HG03066 (cell line): ENCODE data around the gene PDZRN4.

Source experiments
- ATAC-seq: cut with Tn5 transposase; IDR thresholded peaks from one replicate; pipeline ENCODE4 v1.9.1; 2021; ENCODE audit warnings: low read depth; ENCODE audit not compliant: unreplicated experiment

PDZRN4 gene

DNA sequence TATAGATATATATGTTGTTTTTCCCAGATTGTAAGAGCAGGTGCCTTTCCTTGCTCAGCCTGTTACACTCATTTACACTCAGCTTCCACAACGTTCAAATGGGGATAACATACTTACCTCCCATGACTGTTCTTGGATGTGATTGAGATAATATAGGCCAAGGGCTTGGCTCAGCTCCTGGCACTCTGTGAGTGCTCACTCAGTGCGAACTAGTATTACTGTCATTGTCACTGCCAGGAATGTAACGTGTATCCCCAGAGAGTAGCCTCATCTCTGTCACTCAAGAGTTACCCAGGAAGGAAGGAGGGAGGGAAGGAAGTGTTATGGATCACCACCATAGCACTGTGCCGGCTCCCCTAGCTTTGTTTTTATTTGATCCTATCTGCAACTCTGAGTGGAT, 307.9 kb downstream of the PDZRN4 start:
- no peak for ATAC-seq

DNA sequence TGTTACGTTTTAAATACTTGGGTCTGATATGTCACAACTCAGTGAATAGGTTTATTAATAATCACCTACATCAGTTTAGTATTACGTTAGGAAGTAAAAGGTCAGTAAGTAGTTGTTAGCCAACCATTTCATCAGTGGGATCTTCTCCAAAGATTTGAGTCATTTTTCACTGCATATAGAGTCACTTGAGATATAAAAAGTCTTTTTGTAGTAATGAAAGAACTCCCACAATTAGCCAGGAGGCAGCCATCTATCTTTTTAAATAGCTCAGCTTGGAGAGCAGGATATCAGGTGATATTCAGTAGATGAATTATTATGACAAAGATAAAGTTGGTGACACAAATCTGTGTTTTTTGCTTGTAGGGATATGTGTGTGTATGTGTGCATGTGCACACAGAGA, 309.3 kb downstream of the PDZRN4 start:
- ATAC-seq = no peak

DNA sequence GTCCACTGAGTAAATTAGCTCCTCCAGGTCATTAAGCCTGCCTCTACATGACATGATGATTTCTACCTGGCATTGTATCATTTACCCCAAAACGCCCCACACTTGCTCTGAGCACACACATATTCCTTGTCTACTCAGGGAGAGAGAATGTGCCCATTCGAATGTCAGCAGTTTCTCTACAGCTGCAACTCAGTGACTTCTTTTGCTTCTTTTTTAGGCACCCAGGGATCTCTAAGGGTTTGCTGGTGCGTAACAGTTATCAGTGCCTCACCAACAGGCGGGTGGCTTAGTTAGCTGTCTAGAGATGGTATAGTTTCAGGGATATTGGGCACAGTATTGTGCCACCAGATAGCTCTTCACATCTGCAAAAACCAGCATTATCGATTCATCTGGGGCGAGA, 316.9 kb downstream of the PDZRN4 start:
- no peak for ATAC-seq

DNA sequence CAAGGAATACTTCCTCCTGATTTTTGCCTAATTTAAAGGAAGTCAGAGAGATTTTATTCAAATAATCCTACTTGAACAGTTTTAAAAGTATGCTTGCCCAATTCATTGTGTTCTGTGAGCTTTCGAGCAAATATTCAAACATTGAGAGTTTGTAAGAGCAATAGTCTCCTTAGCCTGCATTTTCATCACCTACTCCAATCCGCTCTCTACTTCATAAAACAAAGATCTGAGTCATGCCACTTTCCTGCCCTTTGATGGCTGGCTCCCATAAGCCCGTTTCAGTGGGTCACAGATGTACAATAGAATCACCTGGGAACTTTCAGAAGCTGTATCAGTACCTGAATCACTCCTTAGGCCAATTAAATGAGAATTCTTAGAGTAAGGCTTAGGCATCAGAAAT, 319.2 kb downstream of the PDZRN4 start:
- no peak for ATAC-seq

DNA sequence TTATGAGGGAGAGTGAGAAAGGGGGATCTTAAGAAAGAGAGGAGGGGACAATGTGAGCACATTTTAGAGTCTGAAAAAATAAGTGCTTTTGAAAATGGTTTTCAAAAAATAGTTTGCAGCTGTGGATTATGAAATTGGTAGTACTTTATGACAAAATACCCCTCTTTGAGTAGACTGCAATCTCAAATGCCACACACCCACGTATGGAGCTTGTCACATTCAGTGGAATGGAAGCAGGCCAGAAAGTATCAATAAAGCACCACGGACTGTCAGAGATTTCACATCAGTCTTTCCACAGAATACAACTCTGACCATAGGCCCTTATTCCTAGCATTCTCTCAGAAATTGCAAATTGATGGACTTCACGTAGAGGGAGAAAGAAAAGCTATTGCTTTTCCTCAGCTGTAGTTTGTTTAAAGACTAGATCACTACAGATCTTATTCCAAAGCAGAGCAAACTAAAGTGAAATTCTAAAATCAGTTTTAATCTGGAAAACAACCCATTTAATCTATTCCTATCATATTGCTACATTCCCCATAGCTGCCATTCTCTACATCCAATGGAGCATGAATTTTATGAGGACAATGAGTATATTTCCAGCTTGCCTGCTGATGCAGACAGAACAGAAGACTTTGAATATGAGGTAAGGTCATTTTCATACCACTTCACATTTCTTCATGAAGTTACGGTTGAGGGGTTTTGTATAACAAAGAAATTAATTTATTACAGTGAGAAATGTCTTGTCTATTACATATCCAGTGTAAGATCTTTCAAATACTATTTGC, 321.3 kb downstream of the PDZRN4 start:
- ATAC-seq = no peak

DNA sequence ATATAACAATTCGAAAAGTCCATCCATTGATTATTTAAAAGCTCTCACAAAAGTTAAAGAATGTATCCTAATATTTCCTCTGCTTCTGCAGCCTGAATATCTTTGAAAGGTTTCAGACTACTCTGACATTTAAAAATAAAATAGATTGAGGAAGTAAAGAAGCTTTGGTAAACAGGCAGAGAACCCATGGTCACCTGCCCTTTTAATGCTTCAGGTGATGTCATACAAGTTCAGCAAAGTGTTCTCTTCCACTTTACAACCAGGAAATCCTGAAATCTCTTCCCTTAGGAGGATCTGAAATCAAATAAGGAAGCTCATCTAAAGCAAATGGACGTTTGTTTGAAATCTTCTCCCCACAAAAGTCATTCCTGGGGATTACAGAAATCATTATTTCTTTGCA, 322.4 kb downstream of the PDZRN4 start:
- ATAC-seq = no peak

DNA sequence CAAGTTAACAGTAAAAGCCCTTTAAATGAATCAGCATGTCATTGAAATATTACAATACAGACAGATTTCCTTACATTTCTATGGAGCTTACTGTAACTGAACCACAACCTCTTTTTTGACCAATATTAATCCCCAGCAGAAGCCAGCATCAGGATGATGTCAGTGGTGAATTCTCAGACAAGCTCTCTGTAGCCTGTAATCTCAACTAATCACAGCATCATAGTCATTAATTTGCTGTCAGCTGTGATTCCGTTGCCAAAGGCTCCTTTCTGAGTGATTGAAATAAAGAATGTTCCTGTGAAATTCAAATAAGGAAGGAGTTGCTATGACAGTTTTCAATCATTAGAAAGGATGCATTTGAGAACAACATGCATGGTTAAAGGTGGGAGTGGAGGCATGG, 323.1 kb downstream of the PDZRN4 start:
- no peak for ATAC-seq

DNA sequence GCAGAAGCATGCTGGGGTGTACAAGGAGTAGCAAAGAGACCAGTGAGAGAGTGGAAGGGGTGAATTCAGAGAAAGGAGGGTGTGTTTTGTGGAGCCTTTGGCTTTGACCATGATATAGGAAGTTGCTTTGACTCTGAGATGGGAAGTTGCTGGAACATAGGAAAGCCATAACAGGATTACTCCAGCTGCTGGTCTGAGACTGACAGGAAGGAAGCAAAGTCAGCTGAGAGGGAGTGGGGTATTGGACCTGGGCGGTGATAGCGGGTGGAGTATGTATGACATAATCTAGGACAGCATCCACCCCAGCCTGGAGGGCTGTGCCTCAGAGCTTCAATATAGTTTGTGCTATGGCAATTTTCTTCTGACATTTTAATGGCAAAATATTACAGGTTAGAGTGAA, 324.4 kb downstream of the PDZRN4 start:
- no peak for ATAC-seq

DNA sequence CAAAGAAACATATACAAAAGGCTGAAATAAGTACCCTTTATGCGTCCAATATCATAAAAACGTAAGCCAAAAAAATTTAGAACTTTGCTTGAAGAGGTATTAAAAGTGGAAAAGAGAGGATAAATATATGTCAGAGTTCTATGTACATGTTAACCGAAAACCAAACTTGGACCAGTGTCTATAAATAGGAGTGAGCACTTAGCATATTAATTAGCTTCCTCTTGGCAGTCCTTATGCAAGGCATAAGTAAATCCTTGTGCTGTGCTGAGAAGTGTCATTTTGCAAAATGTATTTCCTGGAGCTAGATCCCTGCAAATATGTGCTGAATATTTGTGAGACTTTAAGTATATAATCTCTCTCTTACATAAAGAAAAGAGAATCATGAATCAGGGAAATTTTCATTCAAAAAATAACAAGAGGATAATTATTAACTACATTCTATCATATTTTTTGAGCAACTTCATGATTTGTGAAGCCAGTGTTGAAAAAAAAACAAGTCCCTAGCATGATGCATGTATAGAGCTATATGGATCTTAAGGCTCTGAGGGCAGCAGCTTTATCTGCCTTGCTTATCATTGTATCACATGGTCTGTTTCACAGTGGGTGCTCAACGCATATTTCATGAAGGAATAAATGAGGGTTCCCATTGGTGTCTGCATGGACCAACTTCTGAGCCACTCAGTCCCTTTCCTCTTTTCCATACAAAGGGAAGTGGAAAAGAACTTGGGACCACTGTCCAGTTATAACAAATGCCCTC, 326.1 kb downstream of the PDZRN4 start:
- ATAC-seq = no peak

DNA sequence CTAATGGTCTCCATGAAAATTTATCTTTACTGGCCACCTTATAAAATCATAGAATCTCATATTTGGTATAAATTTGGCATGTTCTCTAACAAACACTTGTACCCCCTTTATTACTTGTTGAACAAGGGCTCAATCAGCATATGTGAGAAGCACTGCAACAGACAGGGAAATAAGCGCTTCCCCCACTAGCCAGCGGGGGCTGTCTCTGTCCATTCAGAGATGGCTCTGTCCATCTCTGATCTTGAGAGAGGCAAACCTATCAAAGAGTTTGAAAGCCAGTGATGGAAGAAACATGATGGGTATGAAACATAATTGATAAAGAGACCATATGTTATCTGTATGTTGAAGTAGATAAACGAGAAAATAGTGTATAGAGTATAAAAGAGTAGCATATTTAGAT, 326.8 kb downstream of the PDZRN4 start:
- no peak for ATAC-seq

DNA sequence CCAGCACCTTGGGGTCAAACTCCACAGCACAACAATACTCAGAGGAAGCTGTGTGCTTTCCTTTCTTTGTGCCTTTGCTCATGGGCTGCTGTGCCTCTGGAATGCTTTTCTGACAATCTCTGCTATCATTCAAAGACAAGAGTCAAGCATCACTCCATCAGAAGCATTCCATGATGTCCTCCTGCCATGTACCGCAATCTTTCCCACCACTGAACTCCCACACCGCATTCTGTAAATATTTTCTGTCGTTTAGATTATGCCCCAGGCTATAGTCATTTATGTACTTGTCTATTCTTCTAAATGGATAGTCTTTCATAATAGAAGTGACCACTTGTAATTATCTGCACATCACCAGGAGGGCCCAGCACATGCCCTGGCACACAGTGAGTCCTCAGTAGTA, 327.8 kb downstream of the PDZRN4 start:
- no peak for ATAC-seq

DNA sequence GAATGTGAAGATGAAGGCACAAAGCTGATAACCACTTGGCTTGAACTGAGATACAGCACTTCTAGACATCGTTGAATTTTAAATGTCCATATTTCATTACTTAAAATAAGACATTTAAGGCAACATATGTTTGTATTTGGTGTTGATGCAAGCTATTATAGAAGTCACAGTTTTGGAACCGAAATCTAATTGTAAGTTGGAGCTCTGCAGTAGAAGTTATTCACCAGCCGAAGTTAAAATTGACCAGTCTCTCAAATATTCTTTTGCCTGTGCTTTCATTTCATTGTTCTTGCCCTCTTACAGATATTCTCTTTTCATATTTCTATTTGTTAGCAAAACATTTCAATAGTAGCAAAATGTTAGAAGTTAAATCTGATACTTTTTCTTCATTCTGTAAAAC, 332.7 kb downstream of the PDZRN4 start:
- ATAC-seq = no peak

DNA sequence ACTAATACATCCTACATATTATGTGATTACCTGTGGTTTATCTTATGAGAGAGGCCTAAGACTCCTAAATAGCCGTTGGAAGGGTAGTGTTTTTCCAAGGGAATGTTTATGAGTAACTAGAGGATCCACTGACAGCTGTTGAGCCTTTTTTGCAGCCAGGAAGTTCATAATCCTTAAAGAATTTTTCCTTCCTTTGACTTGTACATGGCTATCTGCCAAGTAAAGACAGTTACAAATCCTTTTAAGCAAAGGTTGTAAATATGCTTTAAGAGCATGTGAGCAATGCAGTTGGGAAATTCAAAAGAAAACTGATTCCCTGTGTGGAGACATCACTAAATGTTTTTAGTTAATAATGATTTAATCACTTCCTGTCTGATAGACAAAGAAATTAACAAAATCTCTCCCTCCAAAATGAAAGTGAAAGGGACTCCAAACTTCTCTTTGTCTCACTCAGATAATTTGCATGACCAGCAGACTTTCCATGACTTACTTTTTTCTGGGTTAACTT, 333.8 kb downstream of the PDZRN4 start:
- ATAC-seq = peak; percentile 67

DNA sequence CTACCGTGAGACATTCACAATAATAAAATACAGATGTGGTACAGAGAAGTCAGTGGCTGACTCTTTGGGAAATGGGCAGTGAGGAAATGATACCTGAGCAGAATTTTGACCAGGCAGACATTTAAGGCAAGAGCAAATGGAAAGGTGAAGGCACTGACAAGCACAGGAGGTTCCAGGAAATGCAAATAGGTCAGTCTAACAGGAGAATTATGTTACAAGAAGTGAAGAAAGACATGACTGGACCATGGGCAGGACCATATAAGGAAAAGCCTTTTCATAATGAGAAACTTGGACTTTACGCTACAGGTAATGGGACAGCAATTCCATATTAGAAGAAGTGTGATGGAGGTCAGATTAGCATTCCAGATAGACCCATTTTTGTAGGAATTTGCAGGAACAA, 338.9 kb downstream of the PDZRN4 start:
- no peak for ATAC-seq

DNA sequence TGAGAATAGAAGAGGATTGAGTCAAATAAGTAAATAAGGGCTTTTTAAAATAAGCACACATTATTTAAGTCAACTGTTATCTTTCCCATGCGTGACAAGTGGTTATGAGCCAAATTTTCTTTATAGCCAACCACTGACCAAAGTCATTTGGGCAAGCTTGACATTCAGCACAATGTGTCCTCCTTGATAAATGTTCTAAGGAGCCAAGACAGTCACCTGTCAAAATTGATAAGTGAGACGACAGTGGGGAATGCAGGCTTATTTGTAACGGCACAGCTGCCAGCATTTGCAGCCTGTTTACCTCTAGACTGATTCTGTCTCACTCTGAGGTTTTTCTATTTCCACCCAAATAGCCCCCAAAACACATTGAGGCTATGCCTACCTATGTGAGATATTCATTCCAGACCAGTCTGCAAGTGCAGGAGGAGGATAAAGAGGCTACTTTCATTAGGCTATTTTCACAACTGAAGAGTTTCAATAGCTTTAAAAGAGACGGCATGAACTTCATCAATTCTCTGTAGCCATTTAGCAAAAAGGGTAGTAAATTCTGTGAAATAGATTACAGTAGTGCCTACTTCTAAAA, 339.5 kb downstream of the PDZRN4 start:
- no peak for ATAC-seq

DNA sequence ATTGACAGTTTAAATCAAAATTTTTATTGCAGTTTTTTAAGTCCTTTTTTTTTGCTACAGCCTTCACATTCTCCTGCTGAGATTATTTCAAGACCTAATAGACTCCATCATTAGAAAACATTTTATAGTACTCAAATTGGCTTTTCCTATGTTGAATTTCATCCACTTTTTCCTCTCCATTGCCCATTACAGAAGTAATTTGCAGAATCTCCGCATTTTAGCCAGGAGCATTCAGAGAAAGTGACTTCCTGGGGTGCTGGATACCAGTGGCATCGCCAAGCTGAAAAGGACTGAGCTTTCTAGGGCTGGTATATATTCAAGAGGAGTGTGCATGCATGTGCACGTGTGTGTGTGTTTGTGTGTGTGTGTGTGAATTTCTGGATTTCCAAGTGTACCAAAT, 340.8 kb downstream of the PDZRN4 start:
- ATAC-seq = no peak

DNA sequence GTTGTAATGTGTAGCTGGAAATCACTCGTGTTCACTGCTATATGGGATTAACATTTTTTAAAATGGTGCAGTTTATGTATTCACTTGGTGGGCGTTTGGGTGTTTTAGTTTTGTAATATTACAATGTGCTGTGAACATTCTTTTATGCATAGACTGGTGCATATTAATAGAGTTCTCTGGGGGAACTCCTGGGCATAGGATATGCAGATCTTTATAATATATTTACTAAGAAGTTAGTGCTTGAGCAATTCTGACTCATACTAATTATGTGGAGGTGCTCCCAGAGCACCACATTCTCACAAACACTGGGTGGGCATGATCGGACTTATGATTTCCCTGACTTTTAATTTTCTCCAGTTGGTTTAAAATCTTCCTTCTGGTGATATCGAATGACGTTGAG, 342.3 kb downstream of the PDZRN4 start:
- no peak for ATAC-seq

DNA sequence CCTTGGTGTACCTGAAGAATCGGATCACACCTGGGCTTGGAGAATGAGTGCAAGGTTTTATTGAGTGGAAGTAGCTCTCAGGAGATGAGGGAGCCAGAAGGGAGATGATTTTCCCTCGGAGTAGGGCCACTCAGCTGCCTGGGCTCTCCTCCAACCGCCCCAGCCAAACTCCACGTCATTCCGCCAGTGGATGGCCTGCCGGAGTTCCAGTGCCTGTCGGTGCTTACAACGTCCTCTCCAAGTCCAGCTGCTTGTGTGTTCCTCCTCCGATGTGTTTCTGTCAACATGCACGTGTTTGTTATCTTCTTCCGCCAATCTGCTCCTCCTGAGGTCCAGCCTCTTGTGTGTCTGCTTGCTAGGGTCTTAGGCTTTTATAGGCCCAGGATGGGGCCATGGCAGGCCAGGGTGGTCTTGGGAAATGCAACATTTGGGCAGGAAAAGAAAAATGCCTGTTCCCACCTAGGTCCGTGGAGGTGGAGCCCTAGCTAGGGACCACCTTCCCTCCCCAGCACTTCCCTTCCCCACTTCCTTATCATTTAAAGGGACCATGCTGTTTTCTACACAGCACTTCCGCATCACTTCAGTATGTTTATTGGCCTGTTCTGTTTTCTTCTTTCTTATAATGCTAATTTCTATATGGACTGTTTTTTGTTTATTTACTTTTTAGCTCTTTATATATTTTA, 343.2 kb downstream of the PDZRN4 start:
- no peak for ATAC-seq

DNA sequence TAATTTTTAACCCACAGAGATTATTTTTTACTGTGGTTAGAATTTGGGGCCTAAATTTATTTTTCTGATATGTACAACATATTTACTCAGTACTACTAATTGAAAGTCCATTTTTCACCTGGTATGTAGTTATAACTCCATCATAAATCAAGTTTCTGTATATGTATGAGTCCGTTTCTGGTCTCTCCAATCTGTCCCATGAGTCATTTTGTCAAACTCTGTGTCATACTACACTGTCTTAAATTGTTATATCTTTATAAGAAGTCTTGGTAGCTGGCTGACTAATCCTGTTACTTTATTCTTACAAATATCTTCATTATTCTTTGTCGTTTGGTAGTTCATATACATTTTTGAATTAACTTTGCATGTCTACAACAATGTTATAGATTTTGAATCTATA, 344.0 kb downstream of the PDZRN4 start:
- ATAC-seq = no peak

DNA sequence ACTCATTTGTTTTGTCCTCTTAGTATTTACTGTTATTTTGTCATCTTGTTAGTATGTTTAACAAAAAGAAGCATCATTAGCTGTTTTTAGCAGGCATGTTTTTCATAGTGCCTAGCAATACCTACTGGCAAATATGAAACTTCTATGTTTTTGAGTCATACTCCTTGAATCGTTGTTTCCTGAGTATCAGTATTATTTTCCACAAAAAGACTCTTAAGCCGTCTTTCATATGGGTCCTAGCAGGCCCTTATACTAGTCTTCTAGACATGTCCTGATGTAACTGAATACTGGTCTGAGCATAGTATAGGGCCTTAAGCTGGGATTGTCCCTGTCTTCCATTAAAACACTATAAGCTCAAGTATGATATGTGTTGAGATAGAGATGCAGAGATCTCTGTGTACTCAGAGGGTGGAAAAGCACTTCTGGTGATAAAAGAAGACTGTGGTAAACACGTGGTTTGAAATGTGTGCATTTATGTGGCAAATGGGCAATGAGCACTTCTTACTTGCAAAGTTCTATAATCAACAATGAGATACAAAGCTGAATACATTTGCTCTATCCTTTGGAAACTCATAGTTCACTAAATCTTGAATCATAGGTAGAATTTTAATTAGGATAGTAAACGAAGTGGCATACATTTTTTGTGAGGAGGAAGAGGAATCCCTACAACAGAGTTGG, 348.8 kb downstream of the PDZRN4 start:
- ATAC-seq = no peak

DNA sequence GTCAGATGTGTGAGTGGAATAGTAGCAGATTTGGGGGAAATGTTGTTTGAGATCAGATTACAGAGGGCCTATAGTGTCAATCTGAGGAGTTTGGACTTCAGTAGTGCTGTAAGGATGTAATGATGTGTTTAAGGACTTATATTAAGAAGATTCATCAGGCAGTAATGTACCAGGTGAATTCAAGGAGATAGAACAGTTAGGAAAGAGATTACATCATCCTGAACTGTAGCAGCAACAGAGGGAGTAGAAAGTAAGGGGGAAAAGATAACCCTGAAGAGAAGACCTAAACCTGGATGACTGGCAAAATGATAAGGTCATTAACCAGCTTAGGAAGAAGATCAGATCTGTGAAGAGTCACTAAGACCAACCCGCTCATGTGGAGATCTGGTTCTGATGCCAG, 349.4 kb downstream of the PDZRN4 start:
- ATAC-seq = no peak
